Activated CD8-positive, alpha-beta memory T cell treated with anti-CD3 and anti-CD28 coated beads for 1 hour (primary cell): ENCODE measurements around the gene MYL10.

Source experiments
- DNase-seq, 2 donors: peaks; one replicate each; pipeline ENCODE4 v3.0.0-alpha.2; 2020; ENCODE audit warnings: low read depth in 1 of 2; ENCODE audit errors: extremely low read depth in 1 of 2

The MYL10 gene

GRCh38 chr7:101598986-101599771 is 29.9 kb downstream of the MYL10 start:
- DNase-seq: no peak

GRCh38 chr7:101598422-101598985 is 30.6 kb downstream of the MYL10 start:
- DNase-seq: no peak

GRCh38 chr7:101597941-101598340 is 31.2 kb downstream of the MYL10 start:
- DNase-seq: no peak

GRCh38 chr7:101596898-101597297 is 32.2 kb downstream of the MYL10 start:
- no peak for DNase-seq

- no peak for DNase-seq
Measured at GRCh38 chr7:101595766-101596537, 33.1 kb downstream of the MYL10 start.

- no peak for DNase-seq
Measured at GRCh38 chr7:101595246-101595645, 33.9 kb downstream of the MYL10 start.

GRCh38 chr7:101594790-101595189 is 34.3 kb downstream of the MYL10 start:
- DNase-seq: no peak

GRCh38 chr7:101593556-101593955 is 35.5 kb downstream of the MYL10 start:
- no peak for DNase-seq

GRCh38 chr7:101591504-101591903 is 37.6 kb downstream of the MYL10 start:
- DNase-seq: no peak

GRCh38 chr7:101590663-101591435 is 38.2 kb downstream of the MYL10 start:
- no peak for DNase-seq

GRCh38 chr7:101589976-101590662 is 39.0 kb downstream of the MYL10 start:
- no peak for DNase-seq

- no peak for DNase-seq
Measured at GRCh38 chr7:101589052-101589451, 40.0 kb downstream of the MYL10 start.

- no peak for DNase-seq
Measured at GRCh38 chr7:101588131-101588935, 40.8 kb downstream of the MYL10 start.

- no peak for DNase-seq
Measured at GRCh38 chr7:101586906-101587677, 42.0 kb downstream of the MYL10 start.

- no peak for DNase-seq
Measured at GRCh38 chr7:101586078-101586905, 42.8 kb downstream of the MYL10 start.

- no peak for DNase-seq
Measured at GRCh38 chr7:101582971-101583370, 46.1 kb downstream of the MYL10 start.

- DNase-seq: no peak
Measured at GRCh38 chr7:101581891-101582290, 47.2 kb downstream of the MYL10 start.

- no peak for DNase-seq
Measured at GRCh38 chr7:101580596-101580995, 48.5 kb downstream of the MYL10 start.
